LNCAP (cell line): ENCODE data around the gene ABCA8.

Experiments used
- CTCF ChIP-seq: fragments of 450-650 bp; IDR thresholded peaks from 2 replicates; pipeline ENCODE4 v1.5.1; 2017; ENCODE audit warnings: mild to moderate bottlenecking

ABCA8 gene

GRCh38 chr17:68969101-68969500 lies 13.9 kb upstream of the ABCA8 start:
- TF ChIP-seq CTCF: no peak

- no peak for TF ChIP-seq CTCF
Measured at GRCh38 chr17:68963958-68964357, 8.8 kb upstream of the ABCA8 start.

GRCh38 chr17:68961214-68961882 lies 6.2 kb upstream of the ABCA8 start:
- TF ChIP-seq CTCF: no peak

- TF ChIP-seq CTCF: no peak
Measured at GRCh38 chr17:68957944-68958343, 2.8 kb upstream of the ABCA8 start.

- no peak for TF ChIP-seq CTCF
Measured at GRCh38 chr17:68954146-68954896, 871 bp downstream of the ABCA8 start.

- no peak for TF ChIP-seq CTCF
Measured at GRCh38 chr17:68953340-68953997, 1.7 kb downstream of the ABCA8 start.

GRCh38 chr17:68950725-68951124 lies 4.5 kb downstream of the ABCA8 start:
- no peak for TF ChIP-seq CTCF
